T-helper 1 cell (primary cell): Measurements from ENCODE around the gene NPW.
"Not testable (repeated sequence)": the region's sequence is repeated elsewhere in the genome, so short reads cannot be mapped to it uniquely, and the experiment has no call there.

Source experiments
- DNase-seq, 5 donors: peaks; one replicate each; pipeline ENCODE4 v3.0.0-alpha.2; 2012 to 2020

NPW gene

DNA sequence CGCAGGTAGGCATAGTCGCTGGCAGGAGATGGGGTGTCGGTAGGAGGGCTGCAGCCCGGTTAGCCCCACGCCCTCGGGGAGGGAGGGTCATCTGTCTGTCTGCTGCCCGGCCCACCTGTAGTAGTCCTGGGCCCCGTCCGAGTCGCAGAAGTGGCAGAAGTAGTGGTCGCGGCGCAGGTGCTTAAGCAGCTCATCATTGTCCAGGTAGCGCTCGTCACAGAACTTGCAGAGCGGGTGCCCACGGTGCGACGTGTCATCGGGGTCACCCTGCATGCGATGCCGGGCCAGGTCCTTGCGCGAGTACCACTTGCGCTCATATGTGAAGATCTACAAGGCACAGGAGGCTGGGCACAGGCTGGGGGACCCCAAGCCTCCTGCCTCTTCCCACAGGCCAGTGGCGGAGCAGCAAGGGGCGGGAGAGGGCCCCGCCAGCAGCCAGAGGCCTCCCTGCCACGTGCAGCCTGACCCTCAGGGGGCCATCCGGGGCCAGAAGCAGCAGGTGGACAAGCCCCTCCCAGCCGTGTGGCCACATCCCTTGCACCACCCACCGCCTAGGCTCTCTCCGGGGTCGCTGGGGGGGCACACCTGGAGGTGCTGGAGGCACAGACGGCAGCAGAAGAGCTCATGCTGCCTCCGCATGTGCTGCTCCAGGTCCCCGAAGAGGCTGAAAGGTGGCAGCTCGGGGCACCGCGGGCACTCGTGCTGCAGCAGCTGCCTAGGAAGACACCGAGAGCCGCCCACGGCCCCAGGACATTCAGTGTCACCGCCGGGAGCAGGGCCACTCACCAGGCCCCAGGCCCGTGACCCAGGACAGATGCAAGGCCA lies 17.0 kb upstream of the NPW start:
- DNase-seq, result no peak

DNA sequence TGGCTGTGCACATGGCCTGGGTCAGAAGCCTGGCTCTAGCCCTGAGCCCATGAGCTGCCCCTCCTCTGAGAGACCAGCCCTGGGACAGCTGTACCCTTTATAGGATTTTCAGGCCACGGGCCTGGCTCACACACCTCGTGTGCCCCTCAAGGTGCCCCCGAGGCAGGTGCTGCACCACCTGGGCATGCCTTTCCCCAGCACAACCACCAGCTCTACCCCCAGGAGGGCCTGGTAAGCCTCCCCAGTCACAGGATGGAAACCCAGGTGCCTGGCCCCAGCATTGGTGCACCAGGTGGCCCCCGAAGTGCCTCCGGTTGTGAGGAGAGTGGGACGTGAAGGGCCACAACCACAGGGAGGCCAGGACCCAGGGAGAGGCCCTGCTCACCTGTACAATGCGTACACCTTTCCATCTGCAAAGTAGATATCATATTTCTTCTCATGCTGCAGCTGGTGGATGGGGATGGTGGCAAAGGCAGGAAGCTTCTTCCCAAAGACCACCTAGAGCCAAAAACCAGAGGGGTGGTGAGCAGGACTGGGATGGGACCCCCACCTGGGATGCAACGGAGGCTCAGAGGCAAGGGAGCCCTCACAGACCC lies 16.3 kb upstream of the NPW start:
- no peak for DNase-seq

DNA sequence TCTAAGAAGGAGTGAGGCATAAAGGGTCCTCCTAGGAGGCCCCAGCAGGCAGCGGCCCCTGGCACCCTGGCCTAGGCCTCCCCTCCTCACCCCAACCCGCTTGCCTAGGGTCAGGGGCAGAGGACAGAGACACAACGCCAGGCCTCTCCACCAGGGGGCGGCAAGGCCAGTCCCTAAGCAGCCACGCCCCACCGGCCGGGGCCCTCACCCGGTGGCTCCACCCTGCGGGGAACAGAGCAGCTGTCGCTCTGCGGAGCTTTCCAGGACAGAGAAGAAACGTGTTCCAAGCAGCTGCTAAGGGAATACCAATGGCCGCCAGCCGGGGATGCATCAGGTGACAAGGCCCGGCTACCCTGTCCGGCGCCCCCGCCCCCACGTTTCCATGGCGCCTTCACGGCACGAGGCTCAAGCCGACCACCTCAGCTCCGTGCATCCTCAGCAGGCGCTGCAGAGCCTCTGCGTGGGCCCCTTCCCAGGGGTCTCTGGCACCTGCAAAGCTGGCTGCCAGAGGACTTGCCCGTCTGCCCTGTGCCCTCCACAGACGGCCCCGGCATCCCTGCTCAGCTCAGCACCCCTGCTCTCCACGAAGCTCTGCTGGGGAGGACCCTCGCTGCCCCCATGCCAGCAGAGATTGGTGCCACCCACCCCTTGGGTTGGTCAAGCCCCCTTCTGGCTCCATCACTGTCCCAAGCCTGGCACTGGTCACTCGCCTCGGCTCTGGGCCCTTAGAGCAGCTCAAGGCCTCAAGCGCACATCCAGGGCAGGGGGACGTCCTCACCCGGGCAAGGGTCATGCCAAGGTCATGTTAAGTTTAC lies 15.6 kb upstream of the NPW start:
- peak; percentile 66 to 85 (median 83) for DNase-seq

DNA sequence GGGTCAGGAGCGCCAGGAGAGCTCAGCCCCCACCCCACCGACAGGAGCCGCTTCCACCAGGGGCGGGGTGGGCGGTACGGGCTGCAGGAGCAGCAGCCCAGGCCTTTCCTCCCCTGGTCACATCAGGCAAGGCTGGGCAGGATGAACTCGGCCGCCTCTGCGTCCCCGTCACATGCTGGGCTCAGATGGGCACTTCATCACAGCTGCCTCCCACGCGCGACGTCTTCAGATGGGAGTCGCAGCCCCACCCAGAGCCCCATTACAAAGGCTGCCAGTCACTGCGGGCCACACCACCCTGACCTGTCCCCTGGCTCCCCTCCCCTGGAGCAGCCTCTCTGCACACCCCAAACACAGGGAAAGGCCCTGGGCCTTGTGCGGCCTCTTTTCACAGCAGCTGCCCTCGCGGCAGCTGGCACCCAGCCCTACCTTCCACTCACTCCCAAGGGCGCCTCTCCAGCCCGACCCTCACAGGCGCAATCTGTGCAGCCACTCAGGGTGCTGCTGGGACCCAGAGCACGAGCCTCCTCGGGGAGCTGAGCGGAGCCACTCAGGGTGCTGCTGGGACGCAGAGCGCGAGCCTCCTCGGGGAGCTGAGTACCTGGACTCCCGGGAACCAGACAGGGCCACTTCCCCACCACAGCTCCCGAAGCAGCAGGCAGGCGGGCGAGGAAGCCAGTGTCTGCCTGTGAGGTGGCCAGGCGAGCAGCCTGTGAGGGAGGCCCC lies 14.6 kb upstream of the NPW start:
- DNase-seq, result no peak

DNA sequence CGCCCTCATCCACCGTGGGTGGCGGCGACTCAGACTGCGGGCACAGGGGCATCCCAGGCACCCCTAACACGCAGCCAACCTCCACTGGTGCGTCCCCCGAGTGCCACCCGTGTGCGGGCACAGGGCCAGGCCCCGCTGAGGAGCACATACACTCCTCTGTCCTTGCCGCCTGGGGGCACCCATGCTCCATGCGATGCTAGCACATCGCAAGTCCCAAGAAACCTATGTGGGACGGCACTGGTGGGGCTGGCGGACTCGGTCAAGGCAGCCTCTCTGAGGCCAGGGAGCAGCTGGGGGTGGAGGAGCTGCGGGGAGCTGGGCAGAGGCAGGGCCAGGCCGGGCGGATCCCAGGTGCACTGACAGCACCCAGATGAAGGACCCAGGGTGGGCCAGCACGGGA lies 13.9 kb upstream of the NPW start:
- DNase-seq, result no peak

DNA sequence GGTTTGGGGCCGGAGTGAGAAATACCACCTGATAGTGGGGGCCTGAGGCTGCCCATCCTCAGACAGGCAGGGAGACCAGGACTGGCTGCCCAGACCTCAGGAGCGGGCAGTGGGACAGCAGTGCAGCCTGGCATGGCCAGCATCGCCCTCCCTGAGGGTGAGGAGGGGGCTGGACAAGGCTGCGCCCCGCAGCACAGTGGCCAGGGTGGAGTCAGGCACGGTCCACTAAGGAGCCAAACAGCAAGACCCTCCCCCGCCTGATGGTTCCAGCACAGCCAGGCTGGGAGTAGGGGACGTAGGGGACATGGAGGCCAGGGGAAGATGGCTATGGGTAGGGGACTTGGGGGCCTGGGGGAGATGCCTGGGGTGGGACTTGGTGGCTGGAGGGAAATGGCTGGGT lies 13.3 kb upstream of the NPW start:
- no peak for DNase-seq

DNA sequence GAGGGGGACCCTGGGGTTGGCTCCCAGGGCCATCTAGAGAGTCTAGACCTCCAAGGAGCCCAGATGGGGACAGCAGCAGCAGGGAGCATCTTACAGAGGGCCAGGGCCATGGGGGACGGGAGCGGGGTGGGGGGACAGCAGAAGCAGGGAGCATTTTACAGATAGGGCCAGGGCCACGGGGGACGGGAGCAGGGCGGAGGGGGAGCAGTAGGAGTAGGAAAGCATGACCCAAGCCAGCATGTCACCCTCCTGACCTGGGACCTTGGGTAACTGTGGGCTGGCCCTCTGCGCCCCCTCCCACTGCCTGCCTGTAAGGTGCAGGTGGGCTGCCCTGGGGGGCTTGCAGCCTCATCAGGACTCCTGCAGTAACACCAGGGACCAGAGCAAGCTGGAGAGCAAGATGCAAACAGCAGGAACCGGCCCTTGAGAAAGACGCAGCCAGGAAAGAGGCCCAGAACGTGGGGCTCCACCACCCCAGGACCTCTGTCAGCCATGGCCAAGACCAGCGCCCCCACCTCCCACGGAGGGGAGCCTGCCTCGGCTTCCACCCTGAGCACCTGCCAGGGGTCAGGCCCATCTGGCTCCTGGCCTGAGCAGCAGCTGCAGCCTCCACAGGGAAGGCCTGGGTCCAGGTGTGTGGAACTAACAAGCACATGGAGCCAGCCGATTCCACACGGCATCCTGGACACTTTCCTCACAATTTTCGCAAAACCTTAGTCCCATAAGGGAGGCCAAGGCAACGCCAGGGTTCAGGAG lies 12.3 kb upstream of the NPW start:
- DNase-seq, result no peak

DNA sequence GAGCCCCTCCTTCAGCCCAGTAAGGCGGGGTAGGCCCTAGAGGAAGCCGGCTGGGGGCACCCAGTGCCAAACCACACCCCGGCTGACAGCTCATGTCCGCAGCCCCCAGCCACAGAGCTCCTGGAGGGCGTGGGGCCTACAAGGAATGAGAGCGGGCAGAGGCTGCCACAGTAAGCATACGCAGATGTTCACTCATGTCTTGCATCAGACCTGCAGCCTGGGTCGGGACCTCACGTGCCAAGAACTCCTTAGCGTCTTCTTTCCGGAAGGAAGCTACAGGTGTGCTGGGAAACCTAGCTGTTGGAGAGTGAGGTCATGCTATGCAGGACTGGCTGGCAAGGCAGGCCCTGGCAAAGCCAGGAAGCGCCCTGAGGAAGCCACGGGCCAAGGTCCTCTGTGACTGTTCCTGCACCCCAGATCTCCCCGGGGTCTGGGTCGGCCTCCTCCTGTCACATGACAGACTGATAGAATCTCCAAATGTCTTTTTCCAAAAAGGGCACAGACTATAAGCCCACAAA lies 11.5 kb upstream of the NPW start:
- DNase-seq, result peak in 1 of 5 donors; percentile 37

DNA sequence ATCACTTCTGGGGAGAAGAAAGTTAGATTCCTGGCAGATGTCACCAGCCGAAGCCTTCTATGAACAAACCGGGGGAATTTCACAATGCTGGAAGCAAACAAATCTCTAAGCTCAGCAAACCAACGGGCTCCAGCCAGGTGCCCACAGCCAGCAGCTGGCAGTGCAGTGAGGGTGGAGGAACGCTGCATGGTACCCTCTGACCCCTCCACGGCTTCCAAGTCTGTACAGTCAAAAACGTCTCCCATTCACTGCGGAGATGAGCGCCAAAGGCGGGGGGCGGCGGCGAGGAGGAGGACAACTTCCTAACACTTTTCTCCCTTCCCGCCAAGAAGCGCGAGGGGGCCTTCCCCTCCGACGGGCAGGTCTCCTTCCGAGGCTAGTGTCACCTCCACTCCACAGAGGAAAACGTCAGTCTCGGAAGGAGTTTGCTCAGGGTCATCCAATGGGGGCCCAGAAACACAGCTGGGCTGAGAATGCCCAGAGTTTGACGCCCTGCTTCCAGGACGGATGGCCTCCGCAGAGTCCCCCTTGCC lies 10.9 kb upstream of the NPW start:
- DNase-seq, result peak in 1 of 5 donors; percentile 34

DNA sequence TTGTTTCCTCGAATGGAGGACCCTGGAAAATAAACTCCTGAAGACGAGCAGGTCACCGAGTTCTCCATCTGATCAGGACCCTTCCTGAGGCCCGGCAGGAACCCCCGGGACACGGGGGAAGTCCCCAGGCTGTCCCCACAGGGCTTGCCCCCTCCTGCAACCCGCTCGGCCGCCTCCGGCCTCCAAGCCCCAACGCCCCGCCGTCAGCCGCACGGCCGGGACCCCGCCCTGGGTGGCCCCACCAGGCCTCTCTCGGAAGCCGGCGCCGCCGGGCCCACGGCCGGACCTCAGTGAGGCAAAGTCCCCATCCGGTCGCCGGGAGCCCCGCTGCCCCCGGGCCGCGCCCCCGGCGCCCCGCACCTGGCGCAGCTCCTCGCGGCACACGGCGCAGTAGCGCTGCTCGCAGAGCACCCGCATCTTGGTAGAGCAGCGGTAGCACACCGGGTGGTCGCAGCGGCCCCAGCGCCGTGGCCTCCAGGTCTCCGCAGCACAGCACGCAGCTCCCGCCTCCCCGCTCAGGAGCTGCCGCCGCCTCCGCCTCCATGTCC lies 10.3 kb upstream of the NPW start:
- DNase-seq, result no peak

DNA sequence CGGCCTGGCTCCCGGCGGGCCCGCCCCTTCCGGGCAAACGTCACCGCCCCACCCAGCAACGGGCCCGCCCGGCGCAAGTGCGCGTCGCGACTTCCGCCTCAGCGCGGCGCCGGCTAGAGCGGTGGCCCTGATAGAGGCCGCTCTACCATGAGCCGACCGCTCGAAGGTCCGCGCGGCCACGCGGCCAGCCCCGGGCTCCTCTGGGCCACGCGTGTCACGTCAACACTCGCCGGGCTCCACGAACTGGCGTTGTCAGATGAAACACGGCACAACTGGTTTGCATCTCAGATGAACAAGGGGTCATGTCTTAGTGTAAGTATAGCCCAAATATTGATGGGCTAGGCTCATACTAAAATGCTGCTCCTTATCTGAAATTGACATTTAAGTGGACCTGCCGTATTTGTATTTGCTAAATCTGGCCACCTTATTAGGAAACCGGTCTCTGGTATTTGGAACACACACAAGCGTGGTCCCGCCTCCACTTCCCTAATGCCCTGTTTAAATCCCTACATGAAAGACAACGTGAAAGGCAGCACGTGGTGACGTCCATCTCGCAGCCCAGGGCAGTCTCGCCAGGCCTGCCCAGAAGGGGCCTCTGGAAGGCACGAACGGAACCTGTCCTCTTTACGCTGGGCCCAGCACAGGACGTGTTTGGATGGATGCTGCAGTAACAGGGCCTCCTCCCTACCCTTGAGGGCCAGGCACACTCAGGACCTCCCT lies 9.6 kb upstream of the NPW start, which contains the start of gene ZNF598:
Gene ZNF598, minus strand, starts transcription at position 31 of the 720 bp plus-strand sequence.
- peak; percentile 62 to 85 (median 71) for DNase-seq

DNA sequence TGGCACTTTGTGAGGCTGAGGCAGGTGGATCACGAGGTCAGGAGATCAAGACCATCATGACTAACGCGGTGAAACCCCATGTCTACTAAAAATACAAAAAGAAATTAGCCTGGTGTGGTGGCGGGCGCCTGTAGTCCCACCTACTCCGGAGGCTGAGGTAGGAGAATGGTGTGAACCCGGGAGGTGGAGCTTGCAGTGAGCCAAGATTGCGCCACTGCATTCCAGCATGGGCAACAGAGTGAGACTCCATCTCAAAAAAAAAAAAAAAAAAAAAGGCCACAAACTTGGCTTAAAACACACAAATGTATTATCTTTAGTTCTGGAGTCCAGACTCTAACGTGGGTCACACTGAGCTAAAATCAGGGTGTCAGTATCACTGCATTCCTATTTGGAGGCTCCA lies 7.9 kb upstream of the NPW start:
- DNase-seq, result not testable (repeated sequence)

DNA sequence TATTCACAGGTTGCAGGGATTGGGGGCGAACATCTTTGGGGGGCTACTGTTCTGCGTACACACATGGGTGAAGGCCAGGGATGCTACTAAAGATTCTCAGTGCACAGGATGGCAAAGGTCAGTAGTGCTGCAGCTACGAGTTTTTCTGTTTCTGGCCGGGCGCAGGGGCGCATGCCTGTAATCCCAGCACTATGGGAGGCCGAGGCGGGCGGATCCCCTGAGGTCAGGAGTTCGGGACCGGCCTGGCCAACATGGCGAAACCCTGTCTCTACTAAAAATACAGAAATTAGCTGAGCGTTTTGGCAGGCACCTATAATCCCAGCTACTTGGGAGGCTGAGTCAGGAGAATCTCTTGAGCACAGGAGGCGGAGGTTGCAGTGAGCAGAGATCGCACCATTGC lies 6.1 kb upstream of the NPW start:
- no peak for DNase-seq

DNA sequence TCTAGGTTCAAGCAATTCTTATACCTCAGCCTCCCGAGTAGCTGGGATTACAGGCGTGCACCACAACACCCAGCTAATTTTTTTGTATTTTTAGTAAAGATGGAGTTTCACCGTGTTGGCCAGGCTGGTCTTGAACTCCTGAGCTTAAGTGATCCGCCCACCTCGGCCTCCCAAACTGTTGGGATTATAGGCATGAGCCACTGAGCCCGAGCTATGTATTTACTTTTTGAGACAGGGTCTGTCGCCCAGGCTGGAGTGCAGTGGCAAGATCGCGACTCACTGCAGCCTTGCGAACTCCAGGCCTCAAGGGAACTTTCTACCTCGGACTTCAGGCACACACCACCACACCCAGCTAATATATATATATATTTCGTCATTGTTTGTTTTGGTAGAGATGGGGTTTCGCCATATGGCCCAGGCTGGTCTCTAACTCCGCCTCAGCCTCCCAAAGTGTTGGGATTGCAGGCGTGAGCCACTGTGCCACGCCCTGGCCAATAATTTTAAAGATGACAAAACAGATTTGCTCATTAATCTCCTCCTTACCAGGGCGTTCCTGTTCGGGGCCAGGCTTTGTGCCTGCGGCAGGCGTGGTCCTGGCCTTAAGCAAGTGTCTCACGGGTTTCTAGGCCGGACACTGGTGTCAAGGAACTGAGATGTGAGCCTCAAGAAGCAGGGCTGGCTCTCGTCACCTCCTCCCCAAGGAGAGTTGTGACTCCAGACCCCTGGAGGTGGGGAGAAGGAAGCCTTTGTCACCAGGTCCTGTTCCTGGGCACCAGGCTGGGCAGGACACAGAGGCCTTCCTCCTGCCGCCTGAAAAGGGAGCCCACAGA lies 4.3 kb upstream of the NPW start:
- DNase-seq, result no peak

DNA sequence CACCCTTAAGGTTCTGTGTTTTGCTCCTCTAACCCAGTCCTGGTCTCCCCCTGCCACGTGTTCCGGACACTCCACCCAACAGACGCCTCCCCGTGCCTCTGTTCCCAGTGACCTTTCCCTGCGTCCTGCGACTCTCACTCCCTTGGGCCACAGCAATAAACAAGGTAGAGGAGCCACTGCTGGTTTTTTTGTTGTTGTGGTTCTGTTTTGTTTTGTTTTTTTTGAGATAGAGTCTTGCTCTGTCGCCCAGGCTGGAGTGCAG lies 3.7 kb upstream of the NPW start:
- DNase-seq, result no peak

DNA sequence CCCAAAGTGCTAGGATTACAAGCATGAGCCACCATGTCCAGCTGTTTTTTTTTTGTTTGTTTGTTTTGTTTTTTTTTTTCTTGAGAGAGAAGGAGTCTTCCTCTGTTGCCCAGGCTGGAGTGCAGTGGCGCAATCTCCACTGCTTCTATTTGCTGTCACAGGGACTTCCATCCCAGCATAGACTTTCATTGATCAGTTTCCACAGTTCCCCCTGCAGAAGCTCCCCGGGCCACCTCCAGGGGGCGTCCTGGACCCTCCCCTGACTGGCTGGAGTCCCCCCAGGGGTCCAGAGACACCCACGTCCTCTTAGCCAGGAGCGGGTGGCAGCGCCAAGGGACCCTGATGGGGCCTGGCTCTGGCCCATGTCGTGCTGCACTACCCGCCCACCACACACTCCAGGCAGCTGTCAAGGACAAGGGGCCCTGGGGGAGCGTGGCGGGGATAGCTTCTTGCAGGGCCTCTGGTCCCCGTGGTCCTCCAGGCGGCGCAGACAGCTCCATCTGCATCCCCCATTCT lies 3.1 kb upstream of the NPW start:
- no peak for DNase-seq

DNA sequence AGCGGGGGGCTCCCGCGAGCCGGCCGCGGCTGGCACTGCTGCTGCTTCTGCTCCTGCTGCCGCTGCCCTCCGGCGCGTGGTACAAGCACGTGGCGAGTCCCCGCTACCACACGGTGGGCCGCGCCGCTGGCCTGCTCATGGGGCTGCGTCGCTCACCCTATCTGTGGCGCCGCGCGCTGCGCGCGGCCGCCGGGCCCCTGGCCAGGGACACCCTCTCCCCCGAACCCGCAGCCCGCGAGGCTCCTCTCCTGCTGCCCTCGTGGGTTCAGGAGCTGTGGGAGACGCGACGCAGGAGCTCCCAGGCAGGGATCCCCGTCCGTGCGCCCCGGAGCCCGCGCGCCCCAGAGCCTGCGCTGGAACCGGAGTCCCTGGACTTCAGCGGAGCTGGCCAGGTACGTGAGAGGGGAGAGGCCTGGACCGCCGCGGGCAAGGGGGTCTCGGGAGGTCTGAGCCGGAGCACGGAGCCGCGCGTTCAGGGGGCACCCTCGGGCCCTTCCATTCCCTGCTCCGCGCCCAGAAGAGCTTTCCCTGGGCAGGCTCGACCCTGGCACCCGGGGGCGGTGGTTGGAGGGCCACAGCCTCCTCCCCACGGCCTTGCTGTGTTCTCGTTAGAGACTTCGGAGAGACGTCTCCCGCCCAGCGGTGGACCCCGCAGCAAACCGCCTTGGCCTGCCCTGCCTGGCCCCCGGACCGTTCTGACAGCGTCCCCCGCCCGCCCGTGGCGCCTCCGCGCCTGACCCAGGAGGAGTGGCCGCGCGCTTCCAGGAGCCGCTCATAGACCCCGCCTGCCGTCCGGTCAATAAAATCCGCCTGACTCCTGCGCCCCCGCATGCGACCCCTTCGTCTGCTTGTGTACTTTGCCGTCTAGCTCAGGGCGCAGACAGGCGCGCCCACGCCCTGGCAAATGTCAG lies 591 bp downstream of the NPW start:
- DNase-seq, result no peak

DNA sequence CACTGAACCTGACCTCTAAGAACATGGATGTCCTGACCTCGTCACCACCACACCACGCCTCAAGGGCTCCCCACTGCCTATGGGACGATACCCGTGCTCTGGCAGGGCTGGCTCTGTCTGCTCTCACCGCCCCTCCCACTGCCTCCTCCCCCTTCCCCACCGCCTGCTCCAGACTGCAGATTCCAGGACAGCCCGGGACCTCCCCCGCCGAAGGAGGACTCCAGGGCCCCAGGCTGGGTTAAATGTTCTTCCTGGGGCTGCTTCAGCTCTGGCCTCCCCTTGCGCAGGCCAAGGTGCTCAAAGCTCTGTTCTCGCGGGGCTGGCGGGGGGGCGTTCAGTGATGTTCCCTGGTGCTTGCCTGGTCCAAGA lies 3.1 kb downstream of the NPW start:
- peak in 1 of 5 donors; percentile 24 for DNase-seq
